ENCODE data around the gene SDK1.

DNA sequence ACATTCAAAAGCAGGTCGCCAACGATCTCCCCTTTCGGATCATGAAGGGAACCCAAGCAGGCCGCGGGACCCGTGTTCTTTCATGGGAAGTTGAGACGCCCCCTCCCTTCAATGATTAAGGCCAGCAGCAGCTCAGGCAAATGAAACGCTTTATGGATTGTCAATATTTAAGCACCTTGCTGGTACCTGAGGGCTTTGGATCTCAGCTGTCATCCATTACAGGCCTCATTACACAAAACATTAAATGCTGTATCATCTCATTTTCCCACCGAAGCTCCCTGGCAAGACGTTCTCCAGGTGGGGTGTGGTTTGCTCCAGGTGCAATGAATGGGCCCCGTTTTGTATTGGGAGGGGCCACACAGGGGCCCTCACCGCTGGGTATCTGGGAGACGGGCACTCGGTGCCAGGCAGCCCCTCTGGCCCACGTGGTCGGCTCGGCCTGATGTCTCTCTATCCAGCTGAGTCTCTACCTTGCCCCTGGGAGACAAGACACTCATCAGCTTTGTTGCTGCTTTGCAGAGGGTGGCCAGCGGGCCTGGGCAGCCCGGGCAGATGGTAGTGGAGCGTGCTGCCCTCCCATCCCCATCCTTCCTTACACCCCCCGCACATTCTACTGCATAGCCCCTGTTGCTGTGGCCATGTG, 925.0 kb downstream of the SDK1 start:
- no peak for TF ChIP-seq PKNOX1 (IDR thresholded peaks at IDR 0.05)
- no peak for TF ChIP-seq SP1 (IDR thresholded peaks at IDR 0.05)
- TF ChIP-seq TARDBP (IDR thresholded peaks at IDR 0.05): no peak
